SK-N-MC (cell line): ENCODE data around the gene CELF1.

ENCODE experiments used
- EZH2 ChIP-seq: fragments of 200-600 bp; sonication (generic); IDR thresholded peaks from one replicate; pipeline ENCODE4 v1.6.1; 2017; ENCODE audit warnings: antibody characterized with exemption
- POLR2AphosphoS5 ChIP-seq: IDR thresholded peaks from 2 replicates; pipeline ENCODE4 v1.6.1; 2012; ENCODE audit warnings: mild to moderate bottlenecking, low read depth, low read length, borderline replicate concordance

- TF ChIP-seq EZH2 (no peak), POLR2AphosphoS5 (no peak)
Observed at GRCh38 chr11:47433157-47433556, 119.8 kb downstream of the CELF1 start.
